IPS-15b (cell line): ENCODE data around the gene GATB.

Source experiments
- H3K27me3 ChIP-seq: one replicate; pipeline ENCODE4 v1.6.1; 2013; ENCODE audit warnings: low read length; ENCODE audit not compliant: control insufficient read depth, insufficient read depth
- H3K36me3 ChIP-seq: one replicate; pipeline ENCODE4 v1.6.1; 2013; ENCODE audit warnings: low read length; ENCODE audit not compliant: control insufficient read depth, insufficient read depth
- H3K4me1 ChIP-seq: one replicate; pipeline ENCODE4 v1.6.1; 2013; ENCODE audit warnings: mild to moderate bottlenecking, low read length; ENCODE audit not compliant: control insufficient read depth, insufficient read depth
- H3K4me3 ChIP-seq: one replicate; pipeline ENCODE4 v1.5.1; 2013; ENCODE audit warnings: low read depth, low read length
- H3K9ac ChIP-seq: one replicate; pipeline ENCODE4 v1.6.1; 2013; ENCODE audit warnings: low read depth, mild to moderate bottlenecking, low read length
- H3K9me3 ChIP-seq: one replicate; pipeline ENCODE4 v1.6.1; 2013; ENCODE audit warnings: mild to moderate bottlenecking, low read length; ENCODE audit not compliant: control insufficient read depth, insufficient read depth

GATB gene

GRCh38 chr4:151691639-151692442 is 69.0 kb downstream of the GATB start:
- H3K9me3 ChIP-seq = no peaks in the 10 kb centered on the region
- peaks cover 3% of the 10 kb centered on the region for H3K4me1 ChIP-seq
- no peak overlapping the region for H3K4me3 ChIP-seq
- no peaks in the 10 kb centered on the region for H3K27me3 ChIP-seq
- peaks cover 2% of the 10 kb centered on the region for H3K36me3 ChIP-seq
- H3K9ac ChIP-seq = no peak overlapping the region

GRCh38 chr4:151690876-151691275 is 69.9 kb downstream of the GATB start:
- H3K36me3 ChIP-seq = peaks cover 2% of the 10 kb centered on the region
- no peak overlapping the region for H3K9ac ChIP-seq
- no peak overlapping the region for H3K4me3 ChIP-seq
- H3K9me3 ChIP-seq = no peaks in the 10 kb centered on the region
- no peaks in the 10 kb centered on the region for H3K27me3 ChIP-seq
- peaks cover 3% of the 10 kb centered on the region for H3K4me1 ChIP-seq

GRCh38 chr4:151690164-151690870 is 70.5 kb downstream of the GATB start:
- Histone ChIP-seq H3K4me3 (no peak overlapping the region), H3K36me3 (peaks cover 1% of the 10 kb centered on the region), H3K4me1 (peaks cover 3% of the 10 kb centered on the region), H3K27me3 (no peaks in the 10 kb centered on the region), H3K9me3 (no peaks in the 10 kb centered on the region), H3K9ac (no peak overlapping the region)

GRCh38 chr4:151689211-151689991 is 71.4 kb downstream of the GATB start:
- no peaks in the 10 kb centered on the region for H3K9me3 ChIP-seq
- peaks cover 3% of the 10 kb centered on the region for H3K4me1 ChIP-seq
- H3K27me3 ChIP-seq = no peaks in the 10 kb centered on the region
- H3K9ac ChIP-seq = no peak overlapping the region
- H3K4me3 ChIP-seq = no peak overlapping the region
- H3K36me3 ChIP-seq = no peaks in the 10 kb centered on the region

GRCh38 chr4:151688785-151689043 is 72.1 kb downstream of the GATB start:
- Histone ChIP-seq H3K27me3 (no peaks in the 10 kb centered on the region), H3K9me3 (no peaks in the 10 kb centered on the region), H3K4me1 (peaks cover 3% of the 10 kb centered on the region), H3K4me3 (no peak overlapping the region), H3K36me3 (no peaks in the 10 kb centered on the region), H3K9ac (no peak overlapping the region)

- no peak overlapping the region for H3K4me3 ChIP-seq
- no peaks in the 10 kb centered on the region for H3K9me3 ChIP-seq
- H3K9ac ChIP-seq = no peak overlapping the region
- no peaks in the 10 kb centered on the region for H3K36me3 ChIP-seq
- H3K4me1 ChIP-seq = peaks cover 3% of the 10 kb centered on the region
- no peaks in the 10 kb centered on the region for H3K27me3 ChIP-seq
These were observed 72.6 kb downstream of the GATB start for GRCh38 chr4:151688003-151688784.

- Histone ChIP-seq H3K27me3 (no peaks in the 10 kb centered on the region), H3K4me3 (no peak overlapping the region), H3K4me1 (peaks cover 3% of the 10 kb centered on the region), H3K9me3 (no peaks in the 10 kb centered on the region), H3K36me3 (no peaks in the 10 kb centered on the region), H3K9ac (no peak overlapping the region)
These were observed 73.7 kb downstream of the GATB start for GRCh38 chr4:151687021-151687640.

GRCh38 chr4:151685303-151685702 is 75.5 kb downstream of the GATB start:
- H3K9ac ChIP-seq = no peak overlapping the region
- no peak overlapping the region for H3K4me3 ChIP-seq
- no peaks in the 10 kb centered on the region for H3K27me3 ChIP-seq
- no peaks in the 10 kb centered on the region for H3K9me3 ChIP-seq
- peaks cover 3% of the 10 kb centered on the region for H3K4me1 ChIP-seq
- no peaks in the 10 kb centered on the region for H3K36me3 ChIP-seq

- Histone ChIP-seq H3K4me3 (no peak overlapping the region), H3K27me3 (no peaks in the 10 kb centered on the region), H3K9me3 (no peaks in the 10 kb centered on the region), H3K4me1 (no peaks in the 10 kb centered on the region), H3K36me3 (no peaks in the 10 kb centered on the region), H3K9ac (no peak overlapping the region)
These were observed 79.7 kb downstream of the GATB start for GRCh38 chr4:151681085-151681484.

GRCh38 chr4:151679231-151679630 is 81.6 kb downstream of the GATB start:
- Histone ChIP-seq H3K36me3 (no peaks in the 10 kb centered on the region), H3K9ac (no peak overlapping the region), H3K4me1 (no peaks in the 10 kb centered on the region), H3K9me3 (no peaks in the 10 kb centered on the region), H3K4me3 (no peak overlapping the region), H3K27me3 (no peaks in the 10 kb centered on the region)
